AG20443 (cell line): ENCODE data around the gene USP40.
A peak's percentile ranks its signal among the peaks of the same experiment; 100 is the strongest.

ENCODE experiments used
- DNase-seq: peaks from one replicate; pipeline ENCODE4 v3.0.0; 2012; ENCODE audit warnings: low spot score, mixed read lengths

Gene USP40

GRCh38 chr2:233556881-233557736 is 9.5 kb downstream of the USP40 start:
- DNase-seq, result peak; percentile 20

GRCh38 chr2:233553366-233553765 is 13.2 kb downstream of the USP40 start:
- no peak for DNase-seq

- no peak for DNase-seq
Observed at GRCh38 chr2:233551491-233551890, 15.1 kb downstream of the USP40 start.

GRCh38 chr2:233546774-233547173 is 19.8 kb downstream of the USP40 start:
- DNase-seq, result no peak

GRCh38 chr2:233546101-233546500 is 20.5 kb downstream of the USP40 start:
- peak; percentile 10 for DNase-seq

DNA sequence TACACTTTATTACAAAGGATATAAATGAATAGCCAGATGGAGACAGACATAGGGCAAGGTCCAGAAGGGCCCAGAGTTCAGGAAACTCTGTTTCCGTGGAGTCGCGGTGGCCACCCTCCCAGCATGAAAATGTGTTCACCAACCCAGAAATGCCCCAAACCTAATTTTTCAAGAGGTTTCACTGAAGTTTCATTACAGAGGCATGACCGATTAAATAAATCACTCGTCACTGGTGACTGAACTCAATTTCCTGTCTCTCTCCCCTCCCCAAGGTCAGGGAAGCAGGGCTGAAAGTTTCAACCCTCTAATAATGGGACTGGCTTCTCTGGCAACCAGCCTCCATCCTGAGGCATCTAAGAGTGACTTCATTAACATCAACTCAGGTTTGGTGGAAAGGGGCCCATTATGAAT is 22.4 kb downstream of the USP40 start:
- no peak for DNase-seq

- DNase-seq, result peak; percentile 55
Observed at GRCh38 chr2:233542507-233542906, 24.1 kb downstream of the USP40 start.

- no peak for DNase-seq
Observed at GRCh38 chr2:233538741-233539140, 27.8 kb downstream of the USP40 start.

DNA sequence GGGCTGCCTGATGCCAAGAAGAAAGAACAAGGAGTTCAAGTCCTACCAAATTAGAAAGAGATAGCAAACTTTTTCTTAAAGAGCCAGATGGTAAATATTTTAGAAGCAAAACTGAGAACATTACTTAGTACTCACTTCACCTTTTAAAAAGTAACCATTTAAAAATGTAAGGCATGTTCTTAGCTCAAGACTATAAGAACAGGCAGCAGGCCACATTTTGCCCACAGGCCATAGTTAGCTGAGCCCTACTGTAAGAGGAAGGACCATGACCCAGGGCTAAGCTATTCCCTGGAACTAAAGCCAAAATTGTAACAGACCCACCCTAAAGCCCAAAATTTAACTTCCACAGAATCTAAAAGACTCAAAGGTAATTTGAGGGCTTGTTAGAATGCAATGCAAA is 31.3 kb downstream of the USP40 start:
- DNase-seq, result peak; percentile 10

GRCh38 chr2:233532971-233533370 is 33.6 kb downstream of the USP40 start:
- DNase-seq, result no peak

GRCh38 chr2:233531955-233532354 is 34.6 kb downstream of the USP40 start:
- no peak for DNase-seq

DNA sequence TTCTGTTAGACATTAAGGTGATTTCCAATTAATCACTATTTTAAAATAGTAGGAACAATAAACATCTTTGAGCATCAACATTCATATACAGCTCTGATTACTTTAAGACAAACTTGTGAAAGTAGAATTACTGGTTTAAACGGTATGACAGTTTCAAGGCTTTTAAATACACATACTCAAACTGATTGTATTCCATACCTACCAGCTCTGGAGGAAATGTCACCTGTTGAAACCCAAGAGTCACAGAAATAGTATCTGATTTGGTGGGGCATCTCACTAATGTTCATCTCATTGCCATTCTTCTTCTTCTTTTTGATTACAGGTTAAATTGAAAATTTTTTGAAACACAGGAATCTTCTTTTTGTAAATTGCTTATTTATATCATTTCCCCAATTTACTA is 36.2 kb downstream of the USP40 start:
- no peak for DNase-seq

- no peak for DNase-seq
Observed at GRCh38 chr2:233528182-233528581, 38.4 kb downstream of the USP40 start.

- DNase-seq, result no peak
Observed at GRCh38 chr2:233525791-233526190, 40.8 kb downstream of the USP40 start.

DNA sequence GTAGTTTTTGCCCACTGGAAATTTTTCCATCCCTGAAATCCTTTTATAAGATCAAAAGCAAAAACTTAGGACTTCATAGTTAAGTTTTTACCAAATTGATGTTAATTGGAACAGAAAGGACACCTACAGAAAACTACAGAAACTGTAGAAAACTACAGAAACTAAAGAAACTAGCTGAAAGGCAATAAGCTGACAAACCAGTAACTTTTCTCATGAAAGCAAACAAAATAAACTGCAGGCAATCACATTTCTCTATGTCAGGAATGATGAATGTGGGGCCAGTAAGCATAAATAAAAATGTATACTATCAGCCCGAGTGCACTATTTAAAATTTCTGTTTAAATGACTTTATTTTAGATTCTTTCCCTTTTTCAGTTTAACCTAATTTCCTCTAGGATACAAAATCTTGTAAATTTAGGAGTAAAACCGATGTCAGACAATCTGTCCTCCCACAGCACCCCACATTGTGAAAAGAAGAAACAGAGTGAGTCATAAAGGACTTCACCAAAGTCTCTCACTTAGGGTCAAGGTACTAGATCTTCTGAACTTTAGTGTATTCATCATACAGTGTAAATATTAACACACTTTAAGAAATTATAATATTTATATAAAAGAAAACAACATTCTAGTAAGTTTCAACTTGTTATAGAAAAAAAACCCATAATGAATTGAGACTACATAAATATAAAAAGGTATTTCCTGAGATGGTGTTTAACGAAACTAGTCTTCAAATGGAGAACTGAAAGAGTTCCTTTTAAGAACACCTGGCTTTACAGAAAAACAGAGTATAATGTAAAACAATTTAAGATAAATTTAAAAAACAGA is 46.6 kb downstream of the USP40 start:
- DNase-seq, result no peak

- no peak for DNase-seq
Observed at GRCh38 chr2:233513953-233514655, 52.5 kb downstream of the USP40 start.

DNA sequence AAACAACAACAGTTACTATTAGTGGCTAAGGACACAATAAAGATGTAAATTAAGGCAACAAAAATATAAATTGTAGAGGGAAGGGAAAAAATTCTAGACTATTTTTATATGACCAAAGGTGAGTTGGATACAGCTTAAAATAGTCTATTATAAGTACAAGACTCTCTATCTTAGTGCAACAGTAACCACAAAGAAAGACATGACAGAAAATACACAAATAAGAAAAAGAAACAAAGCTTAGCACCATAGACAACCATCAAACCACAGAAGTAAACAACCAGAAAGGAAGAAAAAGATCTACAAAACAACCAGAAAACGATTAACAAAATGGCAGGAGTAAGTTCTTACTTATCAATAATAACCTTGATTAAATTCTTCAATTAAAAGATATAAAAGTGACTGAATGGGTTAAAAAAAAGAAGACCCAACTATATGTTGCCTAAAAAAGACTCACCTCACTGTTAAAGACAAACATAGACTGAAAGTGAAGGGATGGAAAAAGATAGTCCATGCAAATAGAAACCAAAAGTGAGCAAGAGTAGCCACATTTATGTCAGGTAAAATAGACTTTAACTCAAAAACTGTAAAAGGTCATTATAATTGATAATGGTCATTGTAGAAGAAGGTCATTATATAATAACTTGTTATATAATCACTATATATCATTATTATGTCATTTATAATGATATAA is 62.5 kb downstream of the USP40 start:
- DNase-seq, result no peak

GRCh38 chr2:233503481-233503880 is 63.1 kb downstream of the USP40 start:
- DNase-seq, result no peak

- no peak for DNase-seq
Observed at GRCh38 chr2:233501198-233502076, 65.1 kb downstream of the USP40 start.

DNA sequence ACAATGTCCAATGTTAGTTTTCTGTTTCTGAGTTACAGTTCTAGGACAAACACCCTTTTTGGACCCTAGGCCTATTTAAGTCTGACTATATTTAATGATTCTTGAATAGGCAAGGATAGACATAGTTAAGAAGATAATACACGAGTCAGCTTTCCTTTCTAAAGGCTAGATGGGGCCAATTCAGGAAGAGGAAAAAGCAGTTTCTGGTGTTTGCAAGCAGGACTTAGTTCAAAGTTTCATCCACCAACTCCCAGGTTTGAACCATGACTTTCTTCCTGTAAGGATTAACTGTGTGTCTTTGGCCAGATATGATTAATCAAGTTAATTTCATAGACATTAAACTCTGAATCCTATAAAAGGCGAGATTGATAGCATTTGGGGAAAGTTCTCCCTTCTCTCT is 66.7 kb downstream of the USP40 start:
- no peak for DNase-seq

GRCh38 chr2:233498126-233498525 is 68.5 kb downstream of the USP40 start:
- no peak for DNase-seq
